GM21367 (cell line): ENCODE measurements around the gene ASB7.
A peak's percentile ranks its signal among the peaks of the same experiment; 100 is the strongest.
"Not testable (repeated sequence)": the region's sequence is repeated elsewhere in the genome, so short reads cannot be mapped to it uniquely, and the experiment has no call there.

Source experiments
- ATAC-seq: cut with Tn5 transposase; IDR thresholded peaks from one replicate; pipeline ENCODE4 v1.9.1; 2021; ENCODE audit not compliant: unreplicated experiment

Gene ASB7, protein sequence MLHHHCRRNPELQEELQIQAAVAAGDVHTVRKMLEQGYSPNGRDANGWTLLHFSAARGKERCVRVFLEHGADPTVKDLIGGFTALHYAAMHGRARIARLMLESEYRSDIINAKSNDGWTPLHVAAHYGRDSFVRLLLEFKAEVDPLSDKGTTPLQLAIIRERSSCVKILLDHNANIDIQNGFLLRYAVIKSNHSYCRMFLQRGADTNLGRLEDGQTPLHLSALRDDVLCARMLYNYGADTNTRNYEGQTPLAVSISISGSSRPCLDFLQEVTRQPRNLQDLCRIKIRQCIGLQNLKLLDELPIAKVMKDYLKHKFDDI

GRCh38 chr15:100602064-100602822, at the start of gene ASB7, which contains the start of gene LINS1:
ASB7 (plus strand) TSS chr15:100602589; CDS start chr15:100612217, 9,628 bp downstream.
LINS1 (minus strand) TSS chr15:100602184; CDS start chr15:100580842, 21,342 bp downstream.
- ATAC-seq = peak; percentile 83

- ATAC-seq = no peak
Measured at GRCh38 chr15:100553468-100553867, 48.9 kb upstream of the ASB7 start.

- no peak for ATAC-seq
Measured at GRCh38 chr15:100558771-100559254, 43.6 kb upstream of the ASB7 start.

GRCh38 chr15:100559330-100559729, 43.1 kb upstream of the ASB7 start:
- ATAC-seq = no peak

DNA sequence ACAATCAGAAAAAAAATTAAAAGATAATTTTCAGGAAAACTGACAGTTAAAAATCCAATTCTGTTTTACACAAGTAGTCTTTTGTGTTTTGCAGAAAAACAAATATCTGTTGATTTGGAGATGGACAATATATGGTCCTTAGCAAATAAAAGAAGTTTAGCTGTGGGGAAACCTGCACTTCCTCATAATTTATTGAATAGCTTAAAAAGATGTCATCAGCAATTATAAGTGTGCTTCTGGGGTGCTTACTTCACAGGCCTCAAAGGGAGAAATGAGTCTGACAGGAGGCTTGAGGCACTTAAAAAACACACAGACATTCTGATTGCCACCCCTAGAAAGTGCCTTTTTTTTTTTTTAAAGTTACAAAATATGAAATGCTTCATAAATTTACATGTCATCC, 42.1 kb upstream of the ASB7 start:
- ATAC-seq = no peak

GRCh38 chr15:100565591-100565990, 36.8 kb upstream of the ASB7 start:
- no peak for ATAC-seq

- no peak for ATAC-seq
Measured at GRCh38 chr15:100566850-100567628, 35.4 kb upstream of the ASB7 start.

DNA sequence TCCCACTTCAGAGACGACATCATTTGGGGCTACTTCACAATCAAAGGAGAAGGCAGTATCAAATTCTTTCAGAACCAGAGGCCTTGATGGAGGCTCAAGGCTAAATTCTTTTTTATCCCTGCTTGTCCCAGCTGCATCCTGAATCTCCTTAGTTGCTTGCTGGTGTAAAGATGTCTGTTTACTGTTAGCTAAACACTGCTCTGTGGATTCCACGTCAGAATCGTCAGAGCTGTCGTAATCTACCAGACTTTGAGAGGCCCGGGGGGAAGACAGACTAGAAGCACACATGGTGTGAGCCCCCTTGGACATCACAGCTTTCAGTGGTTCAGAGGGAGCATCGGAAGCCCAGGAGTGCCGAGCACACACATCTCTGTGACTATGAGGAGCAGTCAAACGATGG, 33.0 kb upstream of the ASB7 start:
- ATAC-seq = no peak

- no peak for ATAC-seq
Measured at GRCh38 chr15:100570275-100570674, 32.1 kb upstream of the ASB7 start.

GRCh38 chr15:100570735-100571313, 31.6 kb upstream of the ASB7 start:
- peak; percentile 92 for ATAC-seq

DNA sequence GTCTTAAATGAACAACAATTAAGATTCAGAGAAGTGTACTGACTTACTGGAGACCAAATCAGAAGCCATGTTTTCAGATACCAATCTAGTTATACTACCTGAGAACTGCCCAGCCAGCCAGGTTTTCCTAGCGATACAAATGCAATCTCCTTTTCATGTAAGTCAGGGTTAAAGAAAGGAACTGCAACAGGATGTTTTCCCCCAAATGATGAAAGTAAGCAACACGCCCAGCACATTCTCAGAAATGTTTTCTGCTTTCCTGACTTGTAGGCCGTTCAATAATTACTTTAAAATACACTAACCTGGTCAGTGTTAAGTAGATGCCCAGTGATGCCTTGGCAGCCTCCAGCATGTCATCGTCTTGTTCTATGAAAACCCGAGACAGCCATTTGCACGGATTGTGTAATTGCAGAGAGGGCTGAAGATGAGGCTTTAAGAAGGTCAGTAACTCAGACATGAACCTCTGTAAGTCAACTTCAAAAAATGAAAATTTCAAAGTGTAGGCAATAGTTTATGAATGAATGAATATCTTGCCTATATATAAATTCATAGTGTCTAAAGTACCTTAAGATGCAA, 30.7 kb upstream of the ASB7 start:
- ATAC-seq = no peak

- no peak for ATAC-seq
Measured at GRCh38 chr15:100572362-100572983, 29.9 kb upstream of the ASB7 start.

GRCh38 chr15:100573526-100573925, 28.9 kb upstream of the ASB7 start:
- ATAC-seq = no peak

- no peak for ATAC-seq
Measured at GRCh38 chr15:100580414-100580813, 22.0 kb upstream of the ASB7 start.

DNA sequence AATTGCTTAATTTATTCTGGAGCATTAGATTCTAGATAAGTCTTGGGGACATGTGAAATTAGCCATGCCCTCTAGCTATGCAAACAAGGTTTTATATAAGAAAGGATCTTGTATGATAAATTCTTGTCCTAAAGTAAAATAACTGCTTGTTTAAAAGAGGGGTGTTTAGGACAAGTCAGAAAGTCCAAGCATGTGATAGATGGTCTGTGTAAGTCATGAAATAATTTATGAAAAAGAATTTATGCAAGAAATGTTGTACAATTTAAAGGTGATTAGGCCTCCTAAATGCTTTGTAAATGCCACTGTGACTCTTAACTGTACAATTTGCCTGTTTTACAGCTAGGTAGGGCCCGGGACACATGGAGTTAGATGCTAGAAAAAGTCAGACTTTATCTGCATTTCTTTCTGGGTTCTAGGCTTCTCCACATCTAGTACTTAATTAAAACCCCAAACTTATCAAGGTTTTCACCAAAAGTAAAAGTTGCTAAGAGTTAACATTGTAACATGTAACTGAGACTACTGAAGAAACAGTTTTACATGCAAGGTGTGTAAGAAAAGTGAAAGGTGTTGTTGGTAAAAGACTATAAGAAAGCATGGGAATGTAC, 13.6 kb upstream of the ASB7 start:
- no peak for ATAC-seq

DNA sequence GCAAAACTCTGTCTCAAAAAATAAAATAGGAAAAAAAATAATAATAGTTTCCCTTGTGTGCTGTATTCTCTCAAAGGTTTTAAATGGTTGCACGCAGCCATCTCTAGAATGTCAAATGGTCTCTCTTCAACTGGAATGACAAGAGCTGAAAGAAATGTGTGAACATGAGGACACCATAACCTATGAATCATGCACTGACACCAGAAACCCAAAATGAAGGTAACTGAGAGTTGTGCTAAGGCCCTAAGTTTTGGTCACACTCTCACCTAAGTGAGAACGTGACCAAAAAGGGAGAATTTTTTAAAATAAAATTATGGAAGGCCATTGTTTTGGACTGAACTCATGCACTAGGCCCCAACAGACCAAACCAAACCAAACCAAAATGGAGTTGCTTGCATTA, 11.2 kb upstream of the ASB7 start:
- not testable (repeated sequence) for ATAC-seq

GRCh38 chr15:100591835-100592234, 10.6 kb upstream of the ASB7 start:
- ATAC-seq = no peak

GRCh38 chr15:100592898-100593297, 9.5 kb upstream of the ASB7 start:
- ATAC-seq = no peak

DNA sequence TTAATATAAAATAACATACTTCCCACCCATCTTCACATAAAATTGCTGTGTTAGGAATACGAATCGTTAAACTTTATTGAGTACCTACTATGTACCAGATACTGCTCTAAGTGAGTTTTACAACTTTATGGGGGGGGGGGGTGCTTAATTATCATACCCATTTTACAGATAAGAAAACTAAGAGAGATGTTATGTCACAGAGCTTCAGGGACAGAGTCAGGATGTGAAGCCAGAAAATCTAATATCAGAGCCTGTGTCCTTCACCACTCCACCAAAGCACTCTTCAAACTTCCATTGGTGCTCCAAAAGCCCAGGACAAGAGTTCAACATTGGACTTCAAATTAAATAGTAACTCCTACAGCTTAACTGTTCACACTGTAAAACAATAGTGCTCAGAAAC, 9.0 kb upstream of the ASB7 start:
- no peak for ATAC-seq

DNA sequence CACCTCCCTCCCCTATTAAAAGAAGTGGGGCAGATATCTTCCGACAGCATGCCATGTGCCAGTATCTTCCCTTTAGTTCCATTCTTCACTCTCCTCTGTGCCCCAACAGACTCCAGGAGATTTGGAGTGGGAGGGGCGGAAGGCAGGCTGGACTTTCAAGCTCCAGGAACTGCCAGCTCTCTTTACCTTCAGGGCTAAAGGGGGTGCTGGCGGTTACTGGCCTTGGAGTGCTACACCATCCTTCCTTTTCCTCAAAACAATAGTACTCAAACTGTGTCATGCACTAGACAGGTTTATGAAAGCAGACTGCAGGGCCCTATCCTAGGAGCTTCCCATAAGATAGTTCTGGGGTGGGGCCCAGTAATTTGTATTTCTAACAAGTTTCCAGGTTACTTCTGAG, 6.4 kb upstream of the ASB7 start:
- ATAC-seq = no peak
